ENCODE measurements around the gene ARL14EPL.
"Not testable (repeated sequence)": the region's sequence is repeated elsewhere in the genome, so short reads cannot be mapped to it uniquely, and the experiment has no call there.

Gene ARL14EPL

DNA sequence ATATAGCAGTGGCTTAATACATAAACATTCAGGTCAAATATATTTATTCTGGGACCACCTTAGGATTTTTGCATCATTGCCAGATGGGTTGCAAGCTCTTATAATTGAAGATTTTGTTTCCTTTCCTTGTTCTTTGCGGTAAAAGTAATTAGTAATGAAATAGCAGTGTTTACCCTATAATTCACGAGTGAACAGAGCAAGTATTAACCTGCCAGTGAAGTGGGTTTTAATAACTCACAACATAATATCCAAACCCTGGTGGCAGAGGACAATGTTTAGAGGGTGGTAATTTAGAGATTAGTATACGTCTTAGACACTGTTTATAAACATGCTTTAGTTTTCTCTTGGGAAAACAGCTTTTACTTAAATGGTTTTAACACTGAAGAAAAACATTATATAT lies 11.8 kb downstream of the ARL14EPL start:
- in situ Hi-C loops (cut with HindIII; ENCODE audit: low pct_ligation_motif_present, low pct_unique_long_range_greater_than_20kb, low sequenced_read_pairs) = no loop called here
- DNase-seq = no peak

DNA sequence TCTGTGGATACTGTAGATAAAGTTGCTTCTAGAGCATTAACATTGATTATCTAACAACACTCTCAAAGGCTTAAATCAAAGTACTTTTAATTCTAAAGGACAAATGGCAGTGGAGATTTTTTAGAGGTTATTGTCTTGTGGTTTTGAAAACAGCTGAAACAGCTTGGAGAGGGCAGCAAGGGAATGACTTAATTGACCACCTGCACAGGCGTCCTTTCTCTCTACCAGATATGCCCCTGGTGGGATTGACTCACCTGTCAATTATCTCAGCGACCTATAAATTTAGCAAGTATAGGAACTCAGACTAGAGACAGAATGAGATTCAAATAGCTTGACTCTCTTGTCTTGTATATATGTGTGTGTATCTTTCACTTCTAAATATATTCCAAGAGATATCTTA lies 13.5 kb downstream of the ARL14EPL start:
- DNase-seq = no peak
- in situ Hi-C loops (cut with HindIII; ENCODE audit: low pct_ligation_motif_present, low pct_unique_long_range_greater_than_20kb, low sequenced_read_pairs) = no loop called here

DNA sequence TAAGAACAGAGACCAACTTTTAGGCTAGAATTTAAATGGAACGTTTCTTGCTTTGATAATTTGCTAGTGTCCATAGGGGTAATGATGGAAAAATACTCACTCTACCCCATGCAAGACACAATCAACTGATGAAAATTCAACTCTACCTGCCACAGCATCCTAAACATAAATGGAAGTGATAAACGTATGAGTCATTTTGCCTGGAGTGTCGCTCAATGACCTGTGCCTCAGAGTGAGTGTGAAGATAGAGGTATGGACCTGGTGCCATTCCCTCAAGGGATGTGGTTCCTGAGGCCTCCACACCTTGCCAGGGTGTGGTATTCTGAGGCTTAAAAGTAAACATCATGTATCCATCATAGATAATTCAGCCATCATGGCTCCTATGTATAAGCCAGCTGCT lies 14.0 kb downstream of the ARL14EPL start:
- in situ Hi-C loops (cut with HindIII; ENCODE audit: low pct_ligation_motif_present, low pct_unique_long_range_greater_than_20kb, low sequenced_read_pairs) = no loop called here
- DNase-seq = no peak

DNA sequence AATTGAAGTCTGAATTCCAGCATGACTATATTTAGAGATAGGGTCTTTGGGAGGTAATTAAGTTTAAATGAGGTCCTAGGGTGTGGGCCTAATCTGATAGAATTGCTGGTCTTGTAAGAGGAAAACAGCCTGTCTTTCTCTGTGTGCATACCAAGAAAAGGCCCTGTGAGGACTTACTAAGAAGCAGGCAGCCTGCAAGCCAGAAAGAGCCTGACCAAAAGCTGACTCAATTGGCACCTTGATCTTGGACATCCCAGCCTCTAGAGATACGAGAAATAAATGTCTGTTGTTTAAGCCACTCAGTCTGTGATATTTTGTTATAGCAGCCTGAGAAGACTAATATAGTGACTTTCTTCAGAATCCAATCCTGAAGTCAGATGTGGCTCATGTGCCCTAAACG lies 14.6 kb downstream of the ARL14EPL start:
- in situ Hi-C loops (cut with HindIII; ENCODE audit: low pct_ligation_motif_present, low pct_unique_long_range_greater_than_20kb, low sequenced_read_pairs) = no loop called here
- no peak for DNase-seq

DNA sequence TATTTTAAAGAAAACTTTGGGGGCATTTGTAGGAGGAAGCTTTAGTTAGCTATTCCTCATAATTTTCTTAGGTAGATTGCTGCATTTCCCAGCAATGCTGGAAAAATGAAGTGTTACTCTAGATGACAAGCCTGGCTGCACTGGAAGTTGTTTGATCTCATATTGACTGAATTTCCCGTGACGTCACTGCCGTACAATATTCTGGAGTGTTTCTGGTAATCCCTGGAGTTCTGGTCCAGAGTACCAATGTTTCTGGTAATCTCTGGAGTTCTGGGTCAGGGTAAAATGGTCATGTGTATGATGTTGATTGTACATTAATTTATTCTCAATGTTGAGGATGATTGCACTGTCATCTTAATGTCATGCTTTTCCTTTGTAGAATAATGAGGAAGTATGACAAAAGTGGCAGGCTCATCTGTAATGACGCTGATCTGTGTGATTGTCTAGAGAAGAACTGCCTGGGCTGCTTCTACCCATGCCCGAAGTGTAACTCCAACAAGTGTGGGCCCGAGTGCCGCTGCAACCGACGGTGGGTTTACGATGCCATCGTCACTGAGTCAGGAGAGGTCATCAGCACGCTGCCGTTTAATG lies 26.2 kb downstream of the ARL14EPL start:
- no peak for DNase-seq
- in situ Hi-C loops (cut with HindIII; ENCODE audit: low pct_ligation_motif_present, low pct_unique_long_range_greater_than_20kb, low sequenced_read_pairs) = no loop called here

DNA sequence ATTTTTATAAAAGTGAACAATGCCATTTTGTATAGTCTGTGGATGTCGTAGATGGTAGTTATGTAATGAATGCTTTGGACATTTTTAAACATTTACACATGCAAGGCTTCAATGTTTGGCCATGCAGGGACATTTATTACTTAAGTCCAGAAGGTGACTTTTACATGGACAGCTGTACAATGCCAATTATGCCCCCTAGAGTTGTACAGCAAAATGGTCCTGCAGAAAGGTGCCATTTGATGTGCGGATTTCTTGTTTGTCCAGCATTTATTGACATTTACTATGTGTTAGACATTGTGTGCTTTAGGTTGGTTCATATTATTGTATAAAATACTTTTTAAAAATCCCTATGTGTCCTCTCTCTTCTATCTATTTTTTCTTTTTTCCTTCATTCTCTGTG lies 30.1 kb downstream of the ARL14EPL start:
- in situ Hi-C loops (cut with HindIII; ENCODE audit: low pct_ligation_motif_present, low pct_unique_long_range_greater_than_20kb, low sequenced_read_pairs) = no loop called here
- DNase-seq = no peak

DNA sequence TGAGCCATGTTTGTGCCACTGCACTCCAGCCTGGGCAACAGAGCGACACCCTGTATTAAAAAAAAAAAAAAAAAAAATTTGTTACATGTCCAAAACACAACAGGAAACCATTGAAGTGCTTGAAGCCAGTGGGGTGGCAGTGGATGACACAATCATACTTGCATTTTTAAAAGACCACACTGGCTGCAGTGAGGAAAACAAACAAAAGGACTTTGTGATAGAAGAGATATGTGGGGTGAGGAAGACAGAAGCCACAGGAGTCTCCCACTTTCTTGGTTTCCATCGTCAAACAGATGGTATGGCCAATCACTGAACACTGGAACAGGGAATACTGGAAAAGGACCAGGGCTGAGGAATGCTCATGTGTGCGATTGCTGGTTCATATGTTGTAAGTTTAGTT lies 31.7 kb downstream of the ARL14EPL start:
- in situ Hi-C loops (cut with HindIII; ENCODE audit: low pct_ligation_motif_present, low pct_unique_long_range_greater_than_20kb, low sequenced_read_pairs) = no loop called here

DNA sequence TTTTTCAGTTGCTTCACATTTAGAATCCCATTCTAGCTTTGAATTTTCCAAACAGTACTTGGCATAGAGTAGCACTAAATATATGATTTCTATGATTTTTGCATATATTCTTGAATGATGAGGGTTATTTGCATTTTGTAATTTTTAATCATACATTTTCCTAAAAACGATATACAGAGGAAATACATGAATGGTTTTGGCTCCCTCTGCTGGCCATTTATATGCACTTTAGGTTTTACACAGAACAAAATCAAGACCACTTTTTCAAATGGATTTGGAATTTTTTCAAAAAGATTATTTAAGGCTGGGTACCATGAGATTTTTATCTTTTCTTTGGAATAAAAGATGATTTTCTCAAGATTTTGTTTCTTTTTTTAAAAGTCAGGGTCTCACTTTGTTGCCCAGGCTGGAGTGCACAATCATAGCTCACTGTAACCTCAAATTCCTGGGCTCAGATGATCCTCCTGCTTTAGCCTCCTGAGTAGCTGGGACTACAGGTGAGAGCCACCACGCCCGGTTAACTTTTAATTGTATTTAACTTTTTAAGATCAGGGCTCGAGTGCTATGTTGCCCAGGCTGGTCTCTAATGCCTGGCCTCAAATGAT lies 35.9 kb downstream of the ARL14EPL start:
- DNase-seq = peak; percentile 41
- in situ Hi-C loops (cut with HindIII; ENCODE audit: low pct_ligation_motif_present, low pct_unique_long_range_greater_than_20kb, low sequenced_read_pairs) = no loop called here

More for the DNA sequence above, 31.7 kb downstream of the ARL14EPL start:
- DNase-seq = no peak

DNA sequence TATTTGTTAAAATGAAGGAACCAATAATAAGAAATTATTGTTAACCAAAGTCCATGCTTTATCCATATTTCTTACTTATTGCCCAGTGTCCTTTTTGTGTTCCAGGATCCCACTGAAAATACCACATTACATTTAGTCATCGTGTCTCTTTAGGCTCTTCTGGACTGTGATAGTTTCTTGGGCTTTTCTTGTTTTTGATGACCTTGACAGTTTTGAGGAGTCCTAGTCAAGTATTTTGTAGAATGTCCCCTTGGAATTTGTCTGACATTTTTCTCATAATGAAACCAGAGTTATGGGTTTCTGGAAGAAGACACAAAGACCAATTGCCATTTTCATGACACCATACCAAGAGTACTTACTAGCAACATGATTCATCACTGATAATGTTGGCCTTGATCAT lies 38.9 kb downstream of the ARL14EPL start:
- in situ Hi-C loops (cut with HindIII; ENCODE audit: low pct_ligation_motif_present, low pct_unique_long_range_greater_than_20kb, low sequenced_read_pairs) = no loop called here
- no peak for DNase-seq

DNA sequence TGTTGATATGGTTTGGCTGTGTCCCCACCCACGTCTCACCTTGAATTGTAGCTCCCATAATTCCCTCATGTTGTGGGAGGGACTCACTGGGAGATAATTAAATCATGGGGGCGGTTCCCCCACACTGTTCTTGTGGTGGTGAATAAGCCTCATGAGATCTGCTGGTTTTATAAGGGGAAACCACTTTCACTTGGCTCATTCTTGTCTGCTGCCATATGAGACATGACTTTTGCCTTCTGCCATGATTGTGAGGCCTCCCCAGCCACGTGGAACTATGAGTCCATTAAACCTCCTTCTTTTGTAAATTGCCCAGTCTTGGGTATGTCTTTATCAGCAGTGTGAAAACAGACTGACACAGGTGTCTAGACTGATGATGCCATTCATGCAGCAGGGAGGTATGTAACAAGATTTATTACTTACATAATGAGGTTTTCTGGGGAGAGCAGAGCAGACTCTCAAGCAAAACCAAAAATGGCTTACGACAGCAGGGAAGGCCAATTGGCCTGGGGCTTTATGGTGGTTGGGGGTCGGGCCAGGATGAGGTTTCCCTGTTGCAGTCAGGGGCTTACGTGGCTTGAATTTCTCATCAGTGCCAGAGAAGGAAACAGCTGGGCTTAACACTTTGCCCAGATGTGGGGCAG lies 43.0 kb downstream of the ARL14EPL start:
- in situ Hi-C loops (cut with HindIII; ENCODE audit: low pct_ligation_motif_present, low pct_unique_long_range_greater_than_20kb, low sequenced_read_pairs) = no loop called here
- no peak for DNase-seq

DNA sequence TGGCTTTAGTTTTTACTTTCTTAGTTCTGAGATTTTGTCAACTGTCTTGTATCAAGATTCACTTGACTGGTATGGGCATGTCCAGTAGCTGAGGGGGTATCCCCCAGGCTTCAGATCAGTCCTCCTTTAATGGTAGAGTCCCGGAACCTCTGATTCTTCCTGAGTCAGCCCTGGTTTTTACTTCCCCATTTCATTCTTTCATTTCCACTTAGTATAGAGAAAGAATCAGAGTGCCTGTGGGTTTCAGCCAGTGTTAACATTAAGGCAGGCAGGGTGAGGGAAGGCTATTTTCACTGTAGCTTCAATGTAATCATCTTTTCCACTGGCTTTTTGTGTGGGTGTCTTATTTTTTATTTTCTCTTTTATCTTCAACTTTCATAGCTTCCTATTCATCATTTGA lies 44.2 kb downstream of the ARL14EPL start:
- in situ Hi-C loops (cut with HindIII; ENCODE audit: low pct_ligation_motif_present, low pct_unique_long_range_greater_than_20kb, low sequenced_read_pairs) = no loop called here
- no peak for DNase-seq

DNA sequence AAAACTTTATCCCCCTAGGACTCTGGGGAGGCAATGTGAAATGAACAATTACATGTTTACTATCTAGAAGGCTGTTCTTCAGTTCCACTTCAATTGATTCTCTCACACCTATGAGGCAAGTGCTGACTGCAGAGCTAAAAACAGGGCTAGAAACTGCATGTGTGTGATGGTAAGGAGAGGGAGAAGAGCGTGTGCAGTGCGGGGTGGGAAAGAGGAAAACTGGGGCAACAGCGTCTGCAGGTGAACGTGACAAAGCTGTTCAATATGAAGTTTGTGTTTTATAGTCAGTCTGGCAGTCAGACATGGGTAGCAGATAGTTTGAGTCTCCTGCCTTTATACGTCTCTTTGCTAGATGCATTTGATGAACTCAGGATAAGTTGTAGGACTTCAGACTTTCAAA lies 45.9 kb downstream of the ARL14EPL start:
- DNase-seq = no peak
- in situ Hi-C loops (cut with HindIII; ENCODE audit: low pct_ligation_motif_present, low pct_unique_long_range_greater_than_20kb, low sequenced_read_pairs) = no loop called here

DNA sequence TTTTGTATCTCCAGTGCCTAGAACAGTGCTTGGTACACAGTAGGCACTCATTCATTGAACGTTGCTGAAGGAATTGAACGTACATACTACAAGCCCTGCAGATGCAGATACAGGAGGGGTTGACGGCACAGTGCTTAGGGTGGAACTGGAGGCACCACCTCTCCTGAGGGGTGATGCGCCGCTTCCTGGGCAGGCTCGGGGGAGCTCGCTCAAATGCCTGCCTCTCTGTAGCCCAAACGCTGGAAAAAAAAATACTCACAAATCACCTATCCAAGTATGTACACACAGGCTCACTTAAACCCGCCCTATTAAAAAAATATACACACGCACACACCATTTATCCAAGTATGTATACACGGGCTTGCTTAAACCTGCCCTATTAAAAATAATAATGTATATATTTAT lies 52.0 kb downstream of the ARL14EPL start:
- DNase-seq = no peak
- in situ Hi-C loops (cut with HindIII; ENCODE audit: low pct_ligation_motif_present, low pct_unique_long_range_greater_than_20kb, low sequenced_read_pairs) = no loop called here

DNA sequence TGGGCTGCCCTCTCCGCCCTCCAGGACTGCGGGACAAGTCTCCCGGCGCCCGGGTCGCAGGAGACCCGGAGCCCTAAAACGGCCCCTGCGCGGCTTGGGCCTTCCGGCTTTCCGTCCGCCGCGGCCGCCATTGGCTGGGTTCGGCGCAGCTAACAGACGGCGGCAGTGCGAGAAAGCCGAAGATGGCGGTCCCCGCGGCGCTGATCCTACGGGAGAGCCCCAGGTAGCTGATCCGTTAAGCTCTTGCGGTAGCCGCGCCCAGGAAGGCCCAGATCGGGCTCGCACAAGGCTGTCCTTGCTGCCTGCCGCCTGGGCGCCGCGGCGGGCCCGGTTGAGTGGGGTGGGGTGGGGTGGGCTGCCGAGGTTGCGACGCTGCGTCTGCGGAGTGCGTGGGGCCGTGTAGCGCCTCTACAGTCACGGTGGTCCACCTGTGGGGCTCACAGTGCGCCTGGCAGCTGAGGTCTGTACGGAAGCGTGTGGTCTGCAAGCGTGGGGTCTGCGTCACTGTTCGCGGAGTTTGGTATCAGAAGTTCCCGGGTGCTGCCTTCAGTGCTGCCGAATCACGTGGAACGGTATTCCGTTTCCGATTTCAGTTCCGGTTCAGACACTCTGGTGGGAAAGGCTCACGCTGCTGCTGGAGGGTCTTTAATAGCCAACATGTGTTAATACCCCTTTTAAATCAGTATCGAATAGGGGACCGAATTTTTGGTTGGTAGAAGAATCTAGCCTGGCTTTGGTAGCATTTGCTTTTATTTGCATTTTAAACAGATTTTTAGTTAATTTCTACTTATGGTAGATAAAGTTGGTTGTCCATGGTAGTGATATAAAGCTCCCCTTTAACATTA lies 52.8 kb downstream of the ARL14EPL start, which contains the start of gene COMMD10:
TSS of gene COMMD10 (plus strand) at position 155 of the 845 bp plus-strand sequence.
- in situ Hi-C loops (cut with HindIII; ENCODE audit: low pct_ligation_motif_present, low pct_unique_long_range_greater_than_20kb, low sequenced_read_pairs) = no loop called here
- DNase-seq = peak; percentile 82

DNA sequence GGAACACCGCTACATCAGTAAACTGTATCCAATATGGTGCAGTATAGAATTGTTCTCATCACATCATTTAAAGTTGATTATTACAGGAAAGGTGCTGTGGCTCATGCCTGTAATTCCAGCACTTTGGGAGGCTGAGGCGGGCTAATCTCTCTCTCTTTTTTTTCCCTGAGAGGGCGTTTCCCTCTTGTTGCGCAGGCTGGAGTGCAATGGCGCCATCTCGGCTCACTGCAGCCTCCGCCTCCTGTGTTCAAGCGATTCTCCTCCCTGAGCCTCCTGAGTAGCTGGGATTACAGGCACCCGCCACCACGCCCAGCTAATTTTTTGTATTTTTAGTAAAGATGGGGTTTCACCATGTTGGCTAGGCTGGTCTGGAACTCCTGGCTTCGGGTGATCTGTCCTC lies 54.0 kb downstream of the ARL14EPL start:
- in situ Hi-C loops (cut with HindIII; ENCODE audit: low pct_ligation_motif_present, low pct_unique_long_range_greater_than_20kb, low sequenced_read_pairs); DNase-seq: not testable (repeated sequence)

DNA sequence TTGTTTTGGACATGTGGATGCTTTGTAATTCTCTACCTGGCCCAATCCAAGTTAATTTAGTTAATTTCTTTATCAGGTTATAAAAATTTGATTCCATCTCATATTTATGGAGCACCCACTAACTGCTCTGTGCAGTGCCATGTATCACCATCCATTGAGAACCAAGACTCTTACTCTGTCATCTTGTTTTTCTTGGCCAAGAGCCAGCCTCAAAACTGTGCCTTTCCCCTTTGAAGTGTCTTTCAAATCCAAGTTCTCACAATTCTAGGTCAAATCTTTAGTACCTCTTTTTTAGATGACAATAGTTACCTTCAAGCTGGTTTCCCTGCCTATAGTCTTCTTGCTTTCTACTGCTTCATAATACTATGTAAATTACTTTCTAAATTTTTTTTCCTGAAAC lies 55.8 kb downstream of the ARL14EPL start:
- no peak for DNase-seq
- in situ Hi-C loops (cut with HindIII; ENCODE audit: low pct_ligation_motif_present, low pct_unique_long_range_greater_than_20kb, low sequenced_read_pairs) = no loop called here

DNA sequence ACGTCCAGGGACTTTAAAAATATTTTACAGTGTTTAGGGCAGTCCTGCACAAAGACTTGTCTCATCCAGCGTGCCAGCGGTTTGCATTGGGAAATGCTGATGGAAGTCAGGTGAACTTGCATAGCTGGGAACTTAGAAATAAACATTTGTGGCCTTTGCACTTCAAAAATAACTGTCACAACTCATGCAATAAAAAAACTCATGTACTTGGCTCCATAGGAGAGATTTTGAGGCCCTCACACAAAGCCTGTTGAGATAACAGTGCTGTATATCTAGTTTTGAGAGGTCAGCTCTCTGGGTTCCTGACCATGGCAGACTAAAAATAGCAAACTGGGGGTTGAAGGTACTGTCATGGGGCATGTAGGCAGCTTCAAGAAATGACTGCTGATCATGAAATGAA lies 58.0 kb downstream of the ARL14EPL start:
- DNase-seq = no peak
- in situ Hi-C loops (cut with HindIII; ENCODE audit: low pct_ligation_motif_present, low pct_unique_long_range_greater_than_20kb, low sequenced_read_pairs) = no loop called here

DNA sequence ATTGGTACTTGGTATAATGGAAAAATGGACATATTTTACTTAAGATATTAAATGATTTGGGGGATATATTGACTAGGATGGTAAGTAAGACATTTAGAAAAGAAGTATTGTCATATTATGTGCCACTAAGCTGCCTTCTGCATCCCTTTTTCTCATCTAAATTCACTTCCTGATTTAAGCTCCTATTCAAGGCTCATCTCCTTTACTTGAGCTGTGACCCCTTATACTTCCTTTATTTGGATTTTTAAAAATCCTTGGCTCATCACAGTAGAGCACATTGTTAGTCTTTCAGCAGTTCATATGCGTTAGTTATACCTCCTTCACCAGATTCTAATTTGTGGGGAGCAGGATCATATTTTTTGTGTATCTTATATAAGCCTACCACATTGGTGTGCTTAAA lies 59.1 kb downstream of the ARL14EPL start:
- no peak for DNase-seq
- in situ Hi-C loops (cut with HindIII; ENCODE audit: low pct_ligation_motif_present, low pct_unique_long_range_greater_than_20kb, low sequenced_read_pairs) = no loop called here

DNA sequence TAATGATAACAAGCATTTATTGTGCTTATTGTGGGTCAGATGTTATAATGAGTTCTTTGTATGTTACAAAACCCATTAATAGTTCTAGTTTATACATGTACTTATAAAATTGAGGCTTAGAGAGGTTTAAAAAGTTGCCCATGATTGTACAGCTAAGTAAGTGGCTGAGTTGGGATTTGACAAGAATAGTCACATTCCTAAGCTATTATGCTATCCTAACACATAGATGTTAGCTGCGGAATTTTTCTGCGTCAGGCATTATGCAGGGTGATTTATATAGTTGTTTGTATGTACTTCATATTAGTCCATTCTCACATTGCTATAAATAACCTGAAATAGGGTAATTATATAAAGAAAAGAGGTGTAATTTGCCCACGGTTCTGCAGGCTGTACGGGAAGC lies 65.0 kb downstream of the ARL14EPL start:
- DNase-seq = no peak
- in situ Hi-C loops (cut with HindIII; ENCODE audit: low pct_ligation_motif_present, low pct_unique_long_range_greater_than_20kb, low sequenced_read_pairs) = no loop called here

All from ACHN (cell line).